T-cell (primary cell): ENCODE results near the gene HDHD5. TPM values are rescaled to one million over a fixed set of nuclear protein-coding genes. Genes with fewer than 3 reads are reported as not detected.

ENCODE experiments used
- ATAC-seq, 4 experiments: fragments of 200-7000 bp in 3 of 4; fragments of 150-1000 bp in 1 of 4; cut with Tn5 transposase; replicated peaks in 1 of 4; 1 replicate in 3 of 4; 2 replicates in 1 of 4; pipeline ENCODE4 v1.10.0; 2021; ENCODE audit warnings: moderate library complexity in 3 of 4, mild to moderate bottlenecking in 2 of 4, moderate number of reproducible peaks in 1 of 4
- CTCF ChIA-PET, 2 donors: fragments of 300-600 bp; sonication (Branson Sonifier 250); formaldehyde crosslinking; loops; one replicate each; lab custom pipeline; 2022; ENCODE audit warnings: antibody characterized with exemption in 2 of 2; lab: Charles Lee
- POLR2A ChIA-PET, 2 donors: fragments of 300-600 bp; sonication (Branson Sonifier 250); formaldehyde crosslinking; loops; one replicate each; lab custom pipeline; 2022; ENCODE audit warnings: antibody characterized with exemption in 2 of 2; lab: Charles Lee
- DNase-seq, 35 experiments: peaks; one replicate each; pipeline versions ENCODE4 v3.0.0 to v3.0.0-alpha.2; 2013 to 2023
- H3K27ac ChIP-seq: one replicate; pipeline ENCODE4 v1.5.1; 2013; ENCODE audit warnings: low read length
- H3K27me3 ChIP-seq, 2 experiments: replicated peaks in 1 of 2; 1 replicate in 1 of 2; 2 replicates in 1 of 2; pipeline versions ENCODE4 v1.6.1 to v1.7.0; 2013; ENCODE audit warnings: low read length in 1 of 2, mixed read lengths in 1 of 2; ENCODE audit not compliant: control insufficient read depth in 2 of 2, insufficient read depth in 2 of 2; ENCODE audit errors: extremely low read depth in 1 of 2
- H3K36me3 ChIP-seq, 2 donors: 1 replicate in 1 of 2; 2 replicates in 1 of 2; pipeline versions ENCODE4 v1.6.1 to v1.7.0; 2013; ENCODE audit warnings: low read length in 1 of 2; ENCODE audit not compliant: control insufficient read depth in 2 of 2, insufficient read depth in 1 of 2; ENCODE audit errors: extremely low read depth in 1 of 2
- H3K4me1 ChIP-seq, 2 experiments: 1 replicate in 1 of 2; 2 replicates in 1 of 2; pipeline versions ENCODE4 v1.6.1 to v1.7.0; 2013; ENCODE audit warnings: low read length in 2 of 2, mixed read lengths in 1 of 2; ENCODE audit not compliant: insufficient read depth in 2 of 2, control insufficient read depth in 1 of 2; ENCODE audit errors: extremely low read depth in 1 of 2
- H3K4me3 ChIP-seq, 2 donors: 1 replicate in 1 of 2; 2 replicates in 1 of 2; pipeline versions ENCODE4 v1.5.1 to v1.7.0; 2013; ENCODE audit warnings: mild to moderate bottlenecking in 2 of 2, low read length in 1 of 2, moderate library complexity in 1 of 2; ENCODE audit not compliant: control insufficient read depth in 1 of 2; ENCODE audit errors: extremely low read depth in 1 of 2
- H3K9me3 ChIP-seq: 2 replicates; pipeline ENCODE4 v1.7.0; 2013
- H3K27ac Mint-ChIP-seq, 2 donors: one replicate each; pipeline ENCODE4 v1.8.0; 2020 to 2021; ENCODE audit warnings: mild to moderate bottlenecking in 2 of 2, mixed read lengths in 2 of 2
- H3K27me3 Mint-ChIP-seq, 2 donors: one replicate each; pipeline ENCODE4 v1.8.0; 2021 to 2022; ENCODE audit warnings: mixed read lengths in 2 of 2
- H3K36me3 Mint-ChIP-seq: one replicate; pipeline ENCODE4 v1.8.0; 2021; ENCODE audit warnings: mixed read lengths
- H3K4me1 Mint-ChIP-seq, 3 donors: one replicate each; pipeline ENCODE4 v1.8.0; 2020 to 2022; ENCODE audit warnings: mixed read lengths in 3 of 3, mild to moderate bottlenecking in 1 of 3
- H3K4me3 Mint-ChIP-seq, 3 donors: one replicate each; pipeline ENCODE4 v1.8.0; 2020 to 2022; ENCODE audit warnings: mild to moderate bottlenecking in 3 of 3, mixed read lengths in 3 of 3, moderate library complexity in 3 of 3
- H3K9me3 Mint-ChIP-seq, 3 donors: one replicate each; pipeline ENCODE4 v1.8.0; 2020 to 2022; ENCODE audit warnings: mixed read lengths in 3 of 3
- WGBS: methylation state at CpG from one replicate; pipeline ENCODE4 v1.1.5; 2013; ENCODE audit warnings: missing lambda C conversion rate; ENCODE audit not compliant: insufficient coverage; 5-methylcytosine and 5-hydroxymethylcytosine counted together
- total RNA-seq, 35 experiments: library from RNA in 6 of 35; stranded (reverse) in 6 of 35; fragments of 120-200 nt in 1 of 35; gene quantifications; one replicate each; pipeline versions ENCODE4 v1.2.1 to v1.2.4 and lab custom pipeline; 2013 to 2026

Gene HDHD5
- total RNA-seq, 5 donors from 2014 or later (not counting 1 experiment from before 2014, with no cell fraction given): 17.6 to 34.2 (median 30.1) TPM

GRCh38 chr22:17131686-17132085 lies 27.4 kb downstream of the HDHD5 start:
- Histone ChIP-seq H3K27me3 (peaks cover 0 to 5% of the 10 kb centered on the region in 2 experiments), H3K9me3 (no peaks in the 10 kb centered on the region), H3K4me3 (no peak overlapping the region), H3K4me1 (no peaks in the 10 kb centered on the region), H3K27ac (no peak overlapping the region), H3K36me3 (no peaks in the 10 kb centered on the region)
- no peaks in the 10 kb centered on the region for H3K9me3 Mint-ChIP-seq
- H3K27ac Mint-ChIP-seq: no peak overlapping the region
- no peak for DNase-seq
- ATAC-seq: no peak
- no peaks in the 10 kb centered on the region for H3K4me1 Mint-ChIP-seq
- 86% methylated on average over 2 of the region's 5 CpGs for WGBS
- ChIA-PET CTCF (interaction anchor here in 1 of 2 donors (0.5 kb wide), 1 partner anchor 24 kb away, joined by 4 read pairs; no protein-coding TSS in a partner anchor), POLR2A (no interaction called here)
- H3K4me3 Mint-ChIP-seq: no peak overlapping the region
- H3K27me3 Mint-ChIP-seq: no peaks in the 10 kb centered on the region
- peaks cover 14% of the 10 kb centered on the region for H3K36me3 Mint-ChIP-seq

DNA sequence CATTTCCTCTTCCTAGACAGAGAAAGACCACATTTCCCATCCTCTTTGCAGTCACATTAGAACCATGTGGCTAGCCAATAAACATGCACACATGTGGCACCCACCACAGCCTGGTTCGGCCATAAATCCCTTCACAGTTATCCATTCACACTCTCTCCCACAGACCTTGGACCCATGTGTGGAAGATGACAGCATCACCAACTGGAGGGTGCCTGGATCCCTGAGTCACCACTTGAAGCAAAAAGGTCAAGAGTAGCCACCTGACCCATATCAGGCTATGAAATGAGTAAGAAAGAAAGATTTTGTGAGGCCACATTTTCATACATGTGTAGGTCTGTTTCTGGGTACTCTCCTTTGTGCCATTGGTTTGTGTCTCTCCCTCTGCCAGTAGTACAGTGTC lies 28.9 kb downstream of the HDHD5 start:
- Histone ChIP-seq H3K27ac (no peak overlapping the region), H3K9me3 (no peaks in the 10 kb centered on the region), H3K4me3 (no peak overlapping the region), H3K27me3 (peaks cover 0 to 5% of the 10 kb centered on the region in 2 experiments), H3K36me3 (no peaks in the 10 kb centered on the region), H3K4me1 (no peaks in the 10 kb centered on the region)
- Mint-ChIP-seq H3K4me3 (no peak overlapping the region), H3K36me3 (peaks cover 13% of the 10 kb centered on the region), H3K27ac (no peak overlapping the region), H3K9me3 (no peaks in the 10 kb centered on the region), H3K27me3 (no peaks in the 10 kb centered on the region), H3K4me1 (no peaks in the 10 kb centered on the region)
- ATAC-seq: no peak
- no CpG with 5 or more reads among the region's 1 CpG for WGBS
- DNase-seq: no peak
- ChIA-PET CTCF (no interaction called here), POLR2A (no interaction called here)

- ChIA-PET POLR2A (no interaction called here), CTCF (interaction anchor here in 1 of 2 donors (0.6 kb wide), 1 partner anchor 62 kb away, joined by 3 read pairs; no protein-coding TSS in a partner anchor)
- Histone ChIP-seq H3K4me3 (peak within 1 kb of the TSS; percentile 14 to 60), H3K4me1 (peaks cover 29 to 47% of the 10 kb centered on the region in 2 experiments), H3K27me3 (peaks cover 0 to 27% of the 10 kb centered on the region in 2 experiments), H3K9me3 (no peaks in the 10 kb centered on the region), H3K27ac (no peak within 1 kb of the TSS), H3K36me3 (no peaks in the 10 kb centered on the region)
- Mint-ChIP-seq H3K36me3 (no peaks in the 10 kb centered on the region), H3K27ac (peak within 1 kb of the TSS in 1 of 2 donors; percentile 17), H3K4me3 (peak within 1 kb of the TSS; percentile 57 to 82 (median 65)), H3K27me3 (peaks cover 6 to 28% of the 10 kb centered on the region in 2 donors), H3K9me3 (no peaks in the 10 kb centered on the region), H3K4me1 (peaks cover 34 to 35% (median 34%) of the 10 kb centered on the region in 3 donors)
- DNase-seq (peak in 2 of 35 experiments; percentile 14 to 22), ATAC-seq (no peak)
- 16% methylated on average over 64 of the region's 69 CpGs for WGBS
Observed at GRCh38 chr22:17121233-17122195, 37.6 kb downstream of the HDHD5 start, which contains the start of gene TMEM121B. Gene TMEM121B, minus strand, starts transcription at chr22:17121360. Its CDS starts 233 bp downstream, at chr22:17121127.

GRCh38 chr22:17120711-17121232 lies 38.3 kb downstream of the HDHD5 start:
- Histone ChIP-seq H3K27me3 (peaks cover 0 to 27% of the 10 kb centered on the region in 2 experiments), H3K9me3 (no peaks in the 10 kb centered on the region), H3K4me1 (peaks cover 36 to 55% of the 10 kb centered on the region in 2 experiments), H3K4me3 (peak overlapping the region in 1 of 2 donors; percentile 40), H3K27ac (no peak overlapping the region), H3K36me3 (no peaks in the 10 kb centered on the region)
- Mint-ChIP-seq H3K9me3 (no peaks in the 10 kb centered on the region), H3K4me3 (peak overlapping the region in 1 of 3 donors; percentile 82), H3K27ac (no peak overlapping the region), H3K27me3 (peaks cover 6 to 28% of the 10 kb centered on the region in 2 donors), H3K36me3 (no peaks in the 10 kb centered on the region), H3K4me1 (peaks cover 41 to 42% (median 41%) of the 10 kb centered on the region in 3 donors)
- 2% methylated on average over 68 of the region's 70 CpGs for WGBS
- DNase-seq (peak in 6 of 35 experiments; percentile 11 to 41 (median 18)), ATAC-seq (peak; percentile 32 to 49 (median 36))
- CTCF ChIA-PET: interaction anchor here in 1 of 2 donors (0.6 kb wide), 1 partner anchor 63 kb away, joined by 3 read pairs; no protein-coding TSS in a partner anchor
- POLR2A ChIA-PET: no interaction called here

GRCh38 chr22:17120281-17120680 lies 38.8 kb downstream of the HDHD5 start:
- Histone ChIP-seq H3K27ac (no peak overlapping the region), H3K4me1 (peaks cover 41 to 60% of the 10 kb centered on the region in 2 experiments), H3K27me3 (peaks cover 0 to 27% of the 10 kb centered on the region in 2 experiments), H3K4me3 (peak overlapping the region in 1 of 2 donors; percentile 3), H3K9me3 (no peaks in the 10 kb centered on the region), H3K36me3 (no peaks in the 10 kb centered on the region)
- no peaks in the 10 kb centered on the region for H3K36me3 Mint-ChIP-seq
- ATAC-seq (peak; percentile 57 to 70 (median 62)), DNase-seq (peak in 30 of 35 experiments; percentile 17 to 73 (median 40))
- H3K4me3 Mint-ChIP-seq: peak overlapping the region in 2 of 3 donors; percentile 28 to 82
- 3% methylated on average over 41 of the region's 45 CpGs for WGBS
- peaks cover 6 to 28% of the 10 kb centered on the region in 2 donors for H3K27me3 Mint-ChIP-seq
- ChIA-PET CTCF (interaction anchor here in 1 of 2 donors (0.6 kb wide), 1 partner anchor 63 kb away, joined by 3 read pairs; no protein-coding TSS in a partner anchor), POLR2A (no interaction called here)
- peaks cover 46 to 47% (median 46%) of the 10 kb centered on the region in 3 donors for H3K4me1 Mint-ChIP-seq
- no peaks in the 10 kb centered on the region for H3K9me3 Mint-ChIP-seq
- no peak overlapping the region for H3K27ac Mint-ChIP-seq
